Endothelial cell of umbilical vein (primary cell): Measurements from ENCODE around the gene NEURL1B. TPM values are rescaled to one million over a fixed set of nuclear protein-coding genes. Genes with fewer than 3 reads are reported as not detected.

ENCODE experiments used
- BruUV-seq: library from RNA; stranded (reverse); fragments of 400-500 nt; replicated peaks from 2 replicates; lab custom pipeline; 2021; lab: Mats Ljungman, UMichigan
- CTCF ChIA-PET: fragments of 300-600, 350-600 bp; sonication (Branson Sonifier 250); formaldehyde crosslinking; loops from one replicate; lab custom pipeline; 2021; ENCODE audit warnings: antibody characterized with exemption, inconsistent platforms; lab: Charles Lee
- POLR2A ChIA-PET: fragments of 300-600, 350-600 bp; sonication (Branson Sonifier 250); formaldehyde crosslinking; loops from one replicate; lab custom pipeline; 2021; ENCODE audit warnings: antibody characterized with exemption, inconsistent platforms; lab: Charles Lee
- DNase-seq: peaks from one replicate; pipeline ENCODE4 v3.0.0-alpha.2; 2011; ENCODE audit warnings: low read depth, low spot score
- FAIRE-seq: peaks from 2 replicates; lab custom pipeline; 2011; peaks lifted over from hg19 to GRCh38; lab: Jason Lieb, UNC
- H2AFZ ChIP-seq: 2 replicates; pipeline ENCODE4 v1.6.0; 2012; ENCODE audit warnings: low read depth, low read length, control low read depth, inconsistent platforms
- H3K27ac ChIP-seq: 2 replicates; pipeline ENCODE4 v1.5.1; 2011; ENCODE audit warnings: low read depth, mild to moderate bottlenecking, control low read depth, low read length, moderate library complexity; ENCODE audit not compliant: insufficient read depth
- H3K27me3 ChIP-seq, 2 experiments: 2 replicates each; pipeline versions ENCODE4 v1.6.0 to v1.6.1; 2011; ENCODE audit warnings: low read length in 2 of 2, mixed read lengths in 1 of 2; ENCODE audit not compliant: control insufficient read depth in 2 of 2, insufficient read depth in 2 of 2
- H3K36me3 ChIP-seq, 2 experiments: 2 replicates in 1 of 2; 3 replicates in 1 of 2; pipeline ENCODE4 v1.5.1; 2011; ENCODE audit warnings: low read length in 2 of 2, mild to moderate bottlenecking in 1 of 2, moderate library complexity in 1 of 2; ENCODE audit not compliant: control insufficient read depth in 2 of 2, insufficient read depth in 2 of 2; ENCODE audit errors: extremely low read depth in 1 of 2
- H3K4me1 ChIP-seq: 3 replicates; pipeline ENCODE4 v1.5.1; 2011; ENCODE audit warnings: mild to moderate bottlenecking, low read length; ENCODE audit not compliant: control insufficient read depth, insufficient read depth; ENCODE audit errors: extremely low read depth
- H3K4me2 ChIP-seq: 2 replicates; pipeline ENCODE4 v1.6.1; 2011; ENCODE audit warnings: low read length, control low read depth, mixed read lengths; ENCODE audit not compliant: insufficient read depth
- H3K4me3 ChIP-seq, 3 experiments: fragments of 200-600 bp in 1 of 3; sonication (generic), shearing (Covaris generic) in 1 of 3; replicated peaks in 1 of 3; 2 replicates each; pipeline ENCODE4 v1.5.1; 2011 to 2016; ENCODE audit warnings: control low read depth in 3 of 3, low read length in 3 of 3, mild to moderate bottlenecking in 2 of 3, inconsistent platforms in 1 of 3, low read depth in 1 of 3, moderate library complexity in 1 of 3; ENCODE audit not compliant: insufficient read depth in 1 of 3
- H3K79me2 ChIP-seq: 2 replicates; pipeline ENCODE4 v1.6.0; 2012; ENCODE audit warnings: low read length, inconsistent platforms; ENCODE audit not compliant: control insufficient read depth, insufficient read depth
- H3K9ac ChIP-seq: replicated peaks from 2 replicates; pipeline ENCODE3; 2011; ENCODE audit warnings: low read length, control low read depth; ENCODE audit not compliant: insufficient read depth; ENCODE audit errors: extremely low read depth
- H3K9me1 ChIP-seq: replicated peaks from 3 replicates; pipeline ENCODE4 v1.6.0; 2011; ENCODE audit warnings: mild to moderate bottlenecking, low read length; ENCODE audit not compliant: control insufficient read depth, insufficient read depth; ENCODE audit errors: extremely low read depth
- H3K9me3 ChIP-seq: replicated peaks from 2 replicates; pipeline ENCODE4 v1.5.1; 2012; ENCODE audit warnings: low read length, inconsistent platforms; ENCODE audit not compliant: control insufficient read depth, insufficient read depth
- H4K20me1 ChIP-seq: replicated peaks from 2 replicates; pipeline ENCODE3; 2011; ENCODE audit warnings: mild to moderate bottlenecking, low read length; ENCODE audit not compliant: control insufficient read depth, insufficient read depth; ENCODE audit errors: extremely low read depth
- EZH2 ChIP-seq: IDR thresholded peaks from 2 replicates; pipeline ENCODE4 v1.6.1; 2012; ENCODE audit warnings: borderline replicate concordance, low read depth, mild to moderate bottlenecking, moderate library complexity, low read length, inconsistent platforms; ENCODE audit not compliant: severe bottlenecking
- FOS ChIP-seq: IDR thresholded peaks from 2 replicates; pipeline ENCODE4 v1.6.1; 2011; ENCODE audit warnings: mild to moderate bottlenecking, low read length, moderate library complexity, borderline replicate concordance; ENCODE audit not compliant: insufficient read depth
- GATA2 ChIP-seq: IDR thresholded peaks from 2 replicates; pipeline ENCODE4 v1.7.0; 2011; ENCODE audit warnings: low read depth, mild to moderate bottlenecking, moderate library complexity, mixed read lengths, low read length; ENCODE audit not compliant: insufficient read length, insufficient read depth
- MAX ChIP-seq: IDR thresholded peaks from 2 replicates; pipeline ENCODE4 v1.6.1; 2011; ENCODE audit not compliant: insufficient read depth, insufficient read length
- dilution Hi-C: fragments of 300-500 bp; cut with MboI; formaldehyde crosslinking; loops from one replicate; pipeline ENCODE4 v1.15.0; 2019; ENCODE audit warnings: low sequenced_read_pairs; ENCODE audit not compliant: extremely low pct_ligation_motif_present
- intact Hi-C: fragments of 100-400 bp; cut with micrococcal nuclease; formaldehyde crosslinking; loops from one replicate; pipeline ENCODE4 v1.10.0; 2022
- polyA plus RNA-seq, 4 experiments: library from polyadenylated mRNA; depleted of rRNA in 3 of 4; stranded (reverse) in 3 of 4; unstranded in 1 of 4; fragments of >200 nt; gene quantifications; 2 replicates each; pipeline versions ENCODE4 v1.2.1 to v1.2.3, GENCODE V29; 2011 to 2012; ENCODE audit warnings: missing spikeins in 1 of 4
- total RNA-seq: library from RNA; stranded (reverse); gene quantifications from 2 replicates; pipeline ENCODE4 v1.2.3, GENCODE V29; 2021

Gene NEURL1B
- total and polyA plus RNA-seq, 2 donors (not counting 3 experiments of a cell fraction or from before 2014, with no cell fraction given): 0.44 to 1.6 TPM

- H3K9me3 ChIP-seq: no peaks in the 10 kb centered on the region
- H3K9ac ChIP-seq: no peak overlapping the region
- no peak overlapping the region for H3K4me2 ChIP-seq
- peaks cover 6 to 11% of the 10 kb centered on the region in 2 experiments for H3K27me3 ChIP-seq
- FAIRE-seq: no peak
- no peak for TF ChIP-seq MAX
- TF ChIP-seq EZH2: peak; percentile 66
- ChIA-PET POLR2A (no interaction called here), CTCF (interaction anchor here (0.7 to 1.4 kb wide), 3 partner anchors 13 to 248 kb away, joined by 3 to 4 read pairs (median 3); no protein-coding TSS in a partner anchor)
- BruUV-seq: no TSS peak
- no peak for DNase-seq
- no peak overlapping the region for H3K27ac ChIP-seq
- H3K79me2 ChIP-seq: no peaks in the 10 kb centered on the region
- no peak overlapping the region for H3K4me3 ChIP-seq
- H4K20me1 ChIP-seq: no peaks in the 10 kb centered on the region
- peak overlapping the region; percentile 45 for H2AFZ ChIP-seq
- no peaks in the 10 kb centered on the region for H3K36me3 ChIP-seq
- dilution Hi-C loops (no loop called here), intact Hi-C loops (no loop called here)
- no peaks in the 10 kb centered on the region for H3K9me1 ChIP-seq
- H3K4me1 ChIP-seq: peaks cover 5% of the 10 kb centered on the region
These were observed 59.6 kb downstream of the NEURL1B start for GRCh38 chr5:172700365-172701290.

- dilution Hi-C loops: no loop called here
- DNase-seq (no peak), FAIRE-seq (no peak)
- Histone ChIP-seq H3K4me1 (peaks cover 5% of the 10 kb centered on the region), H3K9ac (no peak overlapping the region), H3K36me3 (no peaks in the 10 kb centered on the region), H4K20me1 (no peaks in the 10 kb centered on the region), H3K4me2 (no peak overlapping the region), H3K9me3 (no peaks in the 10 kb centered on the region), H3K79me2 (no peaks in the 10 kb centered on the region), H3K27ac (no peak overlapping the region), H2AFZ (no peak overlapping the region), H3K9me1 (no peaks in the 10 kb centered on the region), H3K27me3 (peaks cover 6 to 11% of the 10 kb centered on the region in 2 experiments), H3K4me3 (no peak overlapping the region)
- CTCF ChIA-PET: interaction anchor here (1.1 to 1.4 kb wide), 2 partner anchors 14 to 593 kb away, joined by 3 to 4 read pairs; no protein-coding TSS in a partner anchor
- TF ChIP-seq GATA2: no peak
- no peak for TF ChIP-seq FOS
- TF ChIP-seq MAX: no peak
- TF ChIP-seq EZH2: no peak
- BruUV-seq: no TSS peak
- POLR2A ChIA-PET: no interaction called here
- intact Hi-C loops: no loop called here
These were observed 60.2 kb downstream of the NEURL1B start for GRCh38 chr5:172701291-172701656.
